Neutrophil (primary cell): Measurements from ENCODE around the gene STEEP1.

Source experiments
- H3K27ac ChIP-seq: fragments of 200-600 bp; sonication (generic); 2 replicates; pipeline ENCODE4 v1.5.1; 2016; ENCODE audit warnings: mild to moderate bottlenecking, moderate library complexity
- H3K27me3 ChIP-seq: fragments of 200-600 bp; sonication (generic); 2 replicates; pipeline ENCODE4 v1.6.0; 2016; ENCODE audit warnings: mild to moderate bottlenecking
- H3K36me3 ChIP-seq: fragments of 200-600 bp; sonication (generic); 2 replicates; pipeline ENCODE4 v1.5.1; 2017
- H3K4me1 ChIP-seq, 2 experiments: fragments of 200-600 bp in 1 of 2; sonication (generic) in 1 of 2; 1 replicate in 1 of 2; 2 replicates in 1 of 2; pipeline versions ENCODE4 v1.5.1 to v1.6.1; 2013 to 2016; ENCODE audit warnings: low read depth in 1 of 2, low read length in 1 of 2, mild to moderate bottlenecking in 1 of 2, moderate library complexity in 1 of 2; ENCODE audit not compliant: control insufficient read depth in 1 of 2, insufficient read depth in 1 of 2
- H3K4me3 ChIP-seq, 2 experiments: fragments of 200-600 bp in 1 of 2; sonication (generic) in 1 of 2; 1 replicate in 1 of 2; 2 replicates in 1 of 2; pipeline ENCODE4 v1.5.1; 2013 to 2016; ENCODE audit warnings: low read depth in 1 of 2, low read length in 1 of 2, mild to moderate bottlenecking in 1 of 2, moderate library complexity in 1 of 2
- H3K9me3 ChIP-seq: fragments of 200-600 bp; sonication (generic); 2 replicates; pipeline ENCODE4 v1.5.1; 2016
- CTCF ChIP-seq: fragments of 200-600 bp; sonication (generic); IDR thresholded peaks from 2 replicates; pipeline ENCODE4 v1.5.1; 2016; ENCODE audit warnings: antibody characterized with exemption

STEEP1 gene

GRCh38 chrX:119604766-119605463 is 39.7 kb upstream of the STEEP1 start:
- H3K9me3 ChIP-seq: no peaks in the 10 kb centered on the region
- no peak for TF ChIP-seq CTCF
- peaks cover 12 to 14% of the 10 kb centered on the region in 2 experiments for H3K4me1 ChIP-seq
- H3K36me3 ChIP-seq: no peaks in the 10 kb centered on the region
- peak overlapping the region; percentile 94 for H3K27ac ChIP-seq
- H3K27me3 ChIP-seq: no peaks in the 10 kb centered on the region
- peak overlapping the region; percentile 73 to 77 for H3K4me3 ChIP-seq

- H3K27ac ChIP-seq: no peak overlapping the region
- H3K4me3 ChIP-seq: no peak overlapping the region
- peaks cover 12 to 14% of the 10 kb centered on the region in 2 experiments for H3K4me1 ChIP-seq
- H3K9me3 ChIP-seq: no peaks in the 10 kb centered on the region
- H3K36me3 ChIP-seq: no peaks in the 10 kb centered on the region
- H3K27me3 ChIP-seq: no peaks in the 10 kb centered on the region
- no peak for TF ChIP-seq CTCF
These were observed 37.6 kb upstream of the STEEP1 start for GRCh38 chrX:119602701-119603255.

GRCh38 chrX:119589810-119590209 is 24.6 kb upstream of the STEEP1 start:
- no peaks in the 10 kb centered on the region for H3K4me1 ChIP-seq
- no peaks in the 10 kb centered on the region for H3K27me3 ChIP-seq
- H3K27ac ChIP-seq: no peak overlapping the region
- H3K4me3 ChIP-seq: no peak overlapping the region
- H3K9me3 ChIP-seq: no peaks in the 10 kb centered on the region
- no peaks in the 10 kb centered on the region for H3K36me3 ChIP-seq
- TF ChIP-seq CTCF: no peak

GRCh38 chrX:119583431-119584059 is 18.3 kb upstream of the STEEP1 start:
- no peaks in the 10 kb centered on the region for H3K9me3 ChIP-seq
- peaks cover 16% of the 10 kb centered on the region for H3K36me3 ChIP-seq
- H3K4me3 ChIP-seq: no peak overlapping the region
- TF ChIP-seq CTCF: no peak
- no peak overlapping the region for H3K27ac ChIP-seq
- no peaks in the 10 kb centered on the region for H3K27me3 ChIP-seq
- no peaks in the 10 kb centered on the region for H3K4me1 ChIP-seq

- Histone ChIP-seq H3K4me1 (peaks cover 11 to 12% of the 10 kb centered on the region in 2 experiments), H3K27me3 (no peaks in the 10 kb centered on the region), H3K36me3 (peaks cover 16% of the 10 kb centered on the region), H3K4me3 (no peak overlapping the region), H3K9me3 (no peaks in the 10 kb centered on the region), H3K27ac (no peak overlapping the region)
- no peak for TF ChIP-seq CTCF
These were observed 14.2 kb upstream of the STEEP1 start for GRCh38 chrX:119579414-119579813.
